Measurements from ENCODE around the gene GALNT6. TPM values are rescaled to one million over a fixed set of nuclear protein-coding genes. Genes with fewer than 3 reads are reported as not detected.

Gene GALNT6
- total and polyA plus RNA-seq, 9 of the 15 experiments (the other 6 are each of a cell fraction or from before 2014, with no cell fraction given): 1.5 to 8.6 (median 5.1) TPM

DNA sequence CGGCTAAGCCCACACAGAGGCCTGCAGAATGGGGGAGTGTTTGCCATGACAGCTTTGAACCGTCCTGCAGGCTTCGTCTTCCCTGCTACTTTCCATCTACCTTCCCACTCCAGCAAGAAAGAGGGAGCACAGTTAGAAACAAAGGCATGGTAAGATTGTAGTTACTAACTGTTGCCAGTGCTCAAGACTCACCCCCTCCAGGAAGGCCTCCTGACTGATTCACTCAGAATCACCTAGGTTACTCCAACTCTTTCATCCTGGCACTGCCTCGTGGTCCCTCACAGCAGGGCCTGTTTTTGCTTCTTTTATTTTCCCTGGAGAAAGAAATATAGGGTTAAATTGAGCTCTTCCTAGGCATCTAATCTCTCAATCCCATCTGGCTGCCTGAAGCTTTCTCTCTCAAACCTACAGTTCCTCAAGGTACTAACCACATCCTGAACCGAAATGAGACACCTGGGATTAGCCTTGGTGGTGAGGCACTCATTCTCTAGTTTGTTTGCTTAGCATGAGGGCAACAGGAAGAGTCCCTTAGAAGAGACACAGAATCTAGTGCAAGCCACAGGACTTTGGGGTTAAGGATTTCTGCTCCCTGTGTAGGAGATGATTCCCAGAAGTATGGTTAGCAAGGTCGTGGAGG lies 7.8 kb downstream of the GALNT6 start:
- no TSS peak for BruUV-seq (replicated peaks)
- Histone ChIP-seq H4K20me1 (replicated peaks; ENCODE audit: control insufficient read depth, insufficient read depth, low read length) (no peaks in the 10 kb centered on the region; the same call in 1 of the 2 replicates), H2AFZ (ENCODE audit: low read depth, low read length) (no peak overlapping the region), H3K9me3 (replicated peaks; ENCODE audit: control insufficient read depth, insufficient read depth, low read depth, low read length) (no peaks in the 10 kb centered on the region), H3K4me3 (no peak overlapping the region), H3K27ac (ENCODE audit: extremely low read depth, low read depth, low read length) (no peak overlapping the region), H3K27me3 (ENCODE audit: control insufficient read depth in 2 of 2, insufficient read depth in 2 of 2, low read length in 2 of 2) (no peaks in the 10 kb centered on the region), H3K9ac (ENCODE audit: insufficient read depth in 1 of 2, low read depth in 2 of 2, low read length in 2 of 2) (no peak overlapping the region; a peak in 1 of 4 replicates), H3K4me2 (ENCODE audit: insufficient read depth, low read length) (no peak overlapping the region), H3K79me2 (ENCODE audit: control insufficient read depth, insufficient read depth, low read length) (no peaks in the 10 kb centered on the region), H3K36me3 (ENCODE audit: control insufficient read depth, insufficient read depth, low read length) (no peaks in the 10 kb centered on the region), H3K4me1 (replicated peaks in 1 of 2; ENCODE audit: control insufficient read depth in 2 of 2, insufficient read depth in 2 of 2, low read length in 2 of 2) (peaks cover 12% of the 10 kb centered on the region in 2 experiments; a peak in 4 of 5 replicates), H3K9me1 (ENCODE audit: control insufficient read depth, insufficient read depth, low read length) (no peaks in the 10 kb centered on the region)
- DNase-seq (ENCODE audit: extremely low read depth in 1 of 4, low spot score in 3 of 4) (no peak), ATAC-seq (no peak), FAIRE-seq (peak; percentile 29)
- POLR2A ChIA-PET: interaction anchor here (0.6 to 1.1 kb wide), 3 partner anchors 10 to 517 kb away, joined by 3 to 4 read pairs (median 4); no protein-coding TSS in a partner anchor
- intact Hi-C loops (cut with micrococcal nuclease): no loop called here
- in situ Hi-C loops (cut with MboI): no loop called here
- CTCF ChIA-PET (ENCODE audit: low intra/inter-chr PET ratio): no interaction called here
- 56% methylated on average over 6 of the region's 6 CpGs for WGBS (ENCODE audit: insufficient coverage, low coverage, missing lambda C conversion rate)
- TF ChIP-seq NFYB (IDR thresholded peaks at IDR 0.05; ENCODE audit: extremely low read depth, insufficient read length) (no peak), ESRRA (IDR thresholded peaks at IDR 0.05; ENCODE audit: borderline replicate concordance, low read depth) (0 out of 2 replicates have a peak, but pooled peaks have one; percentile 12), CBX8 (IDR thresholded peaks at IDR 0.05; ENCODE audit: borderline replicate concordance, extremely low read depth, low read depth, low read length, poor library complexity, severe bottlenecking) (no peak), ZFP36 (IDR thresholded peaks at IDR 0.05; ENCODE audit: low read depth, low read length, partially characterized antibody) (peak; percentile 95), SNRNP70 (optimal IDR thresholded peaks at IDR 0.05; ENCODE audit: low read depth, low read length) (no peak), OTX1 (CRISPR knock-in tag; IDR thresholded peaks at IDR 0.05) (no peak), ELF1 (tag; IDR thresholded peaks at IDR 0.05) (no peak), ZEB2 (IDR thresholded peaks at IDR 0.05) (peak; percentile 24; the same call in 1 of the 2 replicates), RBM25 (IDR thresholded peaks at IDR 0.05; ENCODE audit: low read depth, low read length, severe bottlenecking) (peak; percentile 25), ZNF24 (IDR thresholded peaks at IDR 0.05) (no peak)
